ENCODE results near the gene ZC2HC1B. TPM values are rescaled to one million over a fixed set of nuclear protein-coding genes. Genes with fewer than 3 reads are reported as not detected.

The ZC2HC1B gene
- total RNA-seq, 1 donor from 2014 or later: not detected

Other genes with a start within 250 kb of the ZC2HC1B start
- 32.7 and 44.7 TPM in 2 replicates for gene PHACTR2, start 186.5 kb upstream of the ZC2HC1B start, total RNA-seq
- 21.6 and 25.4 TPM in 2 replicates for gene LTV1, start 21.1 kb upstream of the ZC2HC1B start, total RNA-seq
- gene PLAGL1, start 143.8 kb downstream of the ZC2HC1B start, total RNA-seq: 18.3 and 20.3 TPM in 2 replicates
- 123 and 129 TPM in 2 replicates for gene SF3B5, start 231.1 kb downstream of the ZC2HC1B start, total RNA-seq